Peyer's patch (tissue), 4 donors: ENCODE results near the gene XIRP2.

ENCODE experiments used
- CTCF ChIP-seq, 6 experiments: fragments of 450-650 bp in 4 of 6; fragments of 200-600 bp in 2 of 6; sonication (generic) in 1 of 6; IDR thresholded peaks; one replicate each; pipeline ENCODE4 v1.5.1; 2017 to 2019; ENCODE audit warnings: antibody characterized with exemption in 6 of 6, mild to moderate bottlenecking in 3 of 6, moderate library complexity in 1 of 6
- POLR2A ChIP-seq, 2 donors: fragments of 450-650 bp; IDR thresholded peaks; one replicate each; pipeline ENCODE4 v1.5.1; 2017; ENCODE audit warnings: antibody characterized with exemption in 2 of 2, mild to moderate bottlenecking in 2 of 2, moderate library complexity in 2 of 2

- no peak for TF ChIP-seq POLR2A (IDR thresholded peaks at IDR 0.05)
- no peak for TF ChIP-seq CTCF (IDR thresholded peaks at IDR 0.05)
Measured at GRCh38 chr2:167190053-167190452, 301.8 kb downstream of the XIRP2 start.
